Renal cortical epithelial cell (primary cell): ENCODE results near the gene SPANXN5. TPM values are rescaled to one million over a fixed set of nuclear protein-coding genes. Genes with fewer than 3 reads are reported as not detected.
"Not testable (repeated sequence)": the region's sequence is repeated elsewhere in the genome, so short reads cannot be mapped to it uniquely, and the experiment has no call there.

ENCODE experiments used
- DNase-seq: peaks from one replicate; pipeline ENCODE4 v3.0.0-alpha.2; 2011; ENCODE audit warnings: low read depth
- total RNA-seq: library from RNA; depleted of rRNA; stranded (reverse); fragments of >200 nt; gene quantifications from 2 replicates; pipeline ENCODE4 v1.2.3, GENCODE V29; 2014

SPANXN5 gene
- total RNA-seq = not detected in 2 replicates

DNA sequence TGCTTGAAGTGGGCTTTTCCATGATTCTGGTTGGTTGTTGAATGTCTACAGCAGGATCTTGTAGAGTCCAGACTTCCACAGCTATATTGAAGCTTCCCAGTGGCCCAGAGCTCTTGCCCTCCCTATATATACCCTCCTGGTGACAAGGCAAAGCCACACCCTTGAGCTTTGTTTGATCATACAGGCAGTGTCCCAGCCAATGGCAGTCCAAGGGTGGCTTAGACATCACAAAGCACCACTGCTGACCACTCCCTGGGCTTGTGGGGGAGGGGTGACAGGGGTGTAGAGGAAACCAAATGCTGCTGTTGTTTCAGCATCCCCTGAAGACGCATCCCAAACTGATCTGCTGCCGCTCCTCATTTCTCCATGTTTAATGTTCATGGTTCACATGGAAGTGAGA lies at the start of gene SPANXN5:
Gene SPANXN5, minus strand, starts transcription at position 101 of the 400 bp plus-strand sequence. Its CDS starts 79 bp downstream, at position 22.
- peak; percentile 47 for DNase-seq

- DNase-seq = not testable (repeated sequence)
Observed at GRCh38 chrX:52843619-52844018, 46.4 kb upstream of the SPANXN5 start.

DNA sequence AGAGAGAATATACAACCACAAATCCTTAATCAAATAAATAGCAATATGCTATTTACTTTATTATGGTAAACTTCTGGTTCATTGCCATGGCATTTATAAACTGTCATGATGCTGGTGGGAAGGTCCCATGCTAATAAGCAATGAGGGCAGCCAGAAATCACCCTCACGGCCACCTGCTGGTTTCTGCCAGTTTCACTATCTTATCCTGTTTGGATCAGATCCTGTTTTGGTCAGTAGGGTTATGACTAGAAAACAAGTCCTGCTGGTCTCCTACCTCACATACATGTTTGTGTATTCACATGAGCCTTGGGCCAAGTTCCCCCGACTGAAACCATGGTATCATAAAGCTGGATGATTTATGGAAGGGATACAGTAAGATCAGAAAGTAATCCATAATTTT lies 41.9 kb upstream of the SPANXN5 start:
- peak; percentile 0 for DNase-seq

- DNase-seq = no peak
Observed at GRCh38 chrX:52830551-52830950, 33.3 kb upstream of the SPANXN5 start.

- no peak for DNase-seq
Observed at GRCh38 chrX:52824608-52825007, 27.4 kb upstream of the SPANXN5 start.

DNA sequence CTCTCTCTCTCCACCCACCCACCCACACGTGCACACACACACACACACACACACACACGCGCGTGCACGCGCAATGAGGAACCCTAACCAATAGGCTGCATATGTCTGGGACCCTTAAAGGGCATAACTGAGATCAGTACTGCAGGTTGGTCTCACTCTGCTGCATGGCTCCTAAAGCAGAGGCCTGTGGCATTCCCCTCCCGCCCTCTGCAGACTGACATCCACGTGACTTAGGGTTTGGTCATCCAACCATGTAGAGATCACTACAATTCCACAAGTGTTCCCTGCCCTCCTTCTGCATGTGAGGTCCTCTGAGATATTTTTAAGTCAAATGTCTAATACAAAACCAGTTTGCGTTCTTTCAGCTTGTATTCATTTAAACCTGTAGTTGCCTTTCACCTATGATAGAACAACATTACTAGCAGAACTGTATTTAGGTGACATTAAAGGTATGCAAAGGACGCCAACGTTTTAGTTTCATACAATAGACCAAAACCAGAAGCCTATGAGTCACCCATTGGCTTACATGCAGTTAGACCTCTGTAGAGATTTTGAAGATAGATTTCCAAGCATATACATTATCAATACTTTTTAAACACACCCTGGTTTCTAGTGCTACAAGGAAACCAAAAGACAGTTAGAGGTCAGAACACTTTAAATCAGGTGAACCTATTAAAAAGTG lies 24.0 kb upstream of the SPANXN5 start:
- peak; percentile 2 for DNase-seq

GRCh38 chrX:52819788-52820187 lies 22.6 kb upstream of the SPANXN5 start:
- no peak for DNase-seq

- no peak for DNase-seq
Observed at GRCh38 chrX:52811065-52811625, 13.9 kb upstream of the SPANXN5 start, which contains the start of gene XAGE5. XAGE5 (plus strand) TSS chrX:52811287; CDS start chrX:52812567, 1,280 bp downstream.

DNA sequence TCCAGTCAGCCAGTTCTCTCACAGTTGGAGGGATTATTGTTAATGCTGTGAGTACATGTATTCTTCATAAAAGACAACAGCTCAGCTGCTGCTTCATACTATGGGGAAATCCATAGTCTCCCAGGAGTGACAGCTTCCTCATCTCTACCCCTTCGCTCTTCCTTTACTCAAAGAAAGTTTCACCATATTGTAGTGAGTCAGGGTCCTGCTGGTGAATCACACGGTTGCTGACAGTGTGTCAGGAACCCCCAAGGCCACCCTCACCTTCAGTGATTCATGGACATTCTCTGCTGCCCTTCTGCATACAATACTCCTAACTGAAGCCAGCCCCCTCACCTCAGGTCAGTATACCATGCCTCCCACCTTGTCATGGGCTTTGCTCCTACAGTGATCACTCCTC lies 7.6 kb upstream of the SPANXN5 start:
- DNase-seq = peak; percentile 4

DNA sequence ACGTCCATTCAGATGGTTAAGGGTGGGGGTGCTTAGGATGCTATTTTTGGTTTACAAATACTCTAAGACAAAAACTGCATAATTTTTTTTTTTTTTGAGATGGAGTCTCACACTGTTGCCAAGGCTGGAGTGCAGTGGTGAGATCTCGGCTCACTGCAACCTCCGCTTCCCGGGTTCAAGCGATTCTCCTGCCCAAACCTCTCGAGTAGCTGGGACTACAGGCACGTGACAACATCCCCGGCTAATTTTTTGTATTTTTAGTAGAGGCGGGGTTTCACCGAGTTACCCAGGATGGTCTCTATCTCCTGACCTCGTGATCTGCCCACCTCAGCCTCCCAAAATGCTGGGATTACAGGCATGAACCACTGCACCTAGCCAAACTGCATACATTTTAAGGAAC lies 23.7 kb downstream of the SPANXN5 start:
- DNase-seq = not testable (repeated sequence)

DNA sequence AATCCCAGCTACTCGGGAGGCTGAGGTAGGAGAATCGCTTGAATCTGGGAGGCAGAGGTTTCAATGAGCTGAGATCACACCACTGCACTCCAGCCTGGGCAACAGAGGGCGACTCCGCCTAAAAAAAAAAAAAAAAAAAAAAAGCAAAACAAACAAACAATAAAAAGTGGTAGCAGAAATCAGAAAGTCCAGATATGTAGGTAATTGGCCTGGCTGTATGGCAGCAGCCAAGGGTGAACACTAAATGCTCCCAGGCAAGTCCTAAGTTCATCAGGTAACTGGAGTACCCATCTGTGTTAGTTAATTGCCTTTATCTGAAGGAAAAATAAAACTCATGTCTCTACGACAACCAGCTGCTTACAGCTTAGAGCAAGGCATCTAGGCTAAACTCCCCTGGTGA lies 31.2 kb downstream of the SPANXN5 start:
- DNase-seq = not testable (repeated sequence)

DNA sequence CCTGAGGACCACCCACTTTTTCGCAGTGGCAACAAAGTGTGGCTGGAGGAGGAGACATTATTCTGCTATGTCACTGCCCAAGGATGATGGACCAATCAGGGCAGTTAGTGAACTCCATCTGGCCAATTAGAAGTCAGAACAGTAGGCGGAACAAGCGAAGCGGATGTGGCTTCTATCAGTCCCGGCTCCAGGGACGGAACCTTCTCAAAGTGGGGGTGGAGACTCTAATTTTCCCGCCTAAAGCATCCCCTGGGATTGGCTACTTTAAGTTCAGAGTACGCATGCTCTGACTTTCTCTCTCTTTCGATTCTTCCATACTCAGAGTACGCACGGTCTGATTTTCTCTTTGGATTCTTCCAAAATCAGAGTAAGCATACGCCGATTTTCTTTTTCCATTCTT lies 46.3 kb downstream of the SPANXN5 start, which contains the start of gene SSX2B:
Gene SSX2B, plus strand, starts transcription at position 301 of the 400 bp plus-strand sequence. CDS start 1,429 bp downstream, outside the sequence.
- not testable (repeated sequence) for DNase-seq

Other genes starting within 250 kb of the SPANXN5 start
- not detected in 2 replicates for gene SSX7, start 142.5 kb downstream of the SPANXN5 start, total RNA-seq
- gene SSX2, start 90.2 kb downstream of the SPANXN5 start, total RNA-seq = not detected in 2 replicates
- gene SSX2B, start 46.2 kb downstream of the SPANXN5 start, total RNA-seq = not detected in 2 replicates
- gene XAGE5, start 13.9 kb upstream of the SPANXN5 start, total RNA-seq = not detected in 2 replicates
- gene XAGE3, start 70.7 kb upstream of the SPANXN5 start, total RNA-seq = not detected in 2 replicates
- gene FAM156B, start 99.9 kb upstream of the SPANXN5 start, total RNA-seq = 13.7 and 14.8 TPM in 2 replicates
- 3.5 and 10.5 TPM in 2 replicates for gene FAM156A, start 161.1 kb upstream of the SPANXN5 start, total RNA-seq